GM23338 (cell line): ENCODE measurements around the gene RAP1GAP2. TPM values are rescaled to one million over a fixed set of nuclear protein-coding genes. Genes with fewer than 3 reads are reported as not detected.

Experiments
- ATAC-seq: fragments of 200-7000 bp; cut with Tn5 transposase; 3 replicates; pipeline ENCODE4 v1.9.1; 2020
- DNase-seq: peaks from one replicate; pipeline ENCODE4 v3.0.0-alpha.2; 2015; ENCODE audit warnings: low spot score
- H2AFZ ChIP-seq: fragments of 200-600 bp; sonication (generic); 2 replicates; pipeline ENCODE4 v1.8.0; 2016; ENCODE audit warnings: antibody characterized with exemption, mild to moderate bottlenecking, moderate library complexity
- H3F3A ChIP-seq: fragments of 200-600 bp; sonication (generic); replicated peaks from 2 replicates; pipeline ENCODE4 v1.8.0; 2017; ENCODE audit warnings: antibody characterized with exemption, mixed run types, low read depth
- H3K27ac ChIP-seq: fragments of 200-600 bp; sonication (generic); 2 replicates; pipeline ENCODE4 v1.6.1; 2016; ENCODE audit warnings: low read depth
- H3K27me3 ChIP-seq: fragments of 200-600 bp; sonication (generic); 2 replicates; pipeline ENCODE4 v1.8.0; 2016; ENCODE audit warnings: mild to moderate bottlenecking, mixed run types, moderate library complexity; ENCODE audit not compliant: insufficient read depth
- H3K36me3 ChIP-seq: fragments of 200-600 bp; sonication (generic); 2 replicates; pipeline ENCODE4 v1.8.0; 2016; ENCODE audit warnings: mild to moderate bottlenecking; ENCODE audit not compliant: insufficient read depth
- H3K4me1 ChIP-seq: fragments of 200-600 bp; sonication (generic); 2 replicates; pipeline ENCODE4 v1.8.0; 2016; ENCODE audit warnings: mild to moderate bottlenecking, moderate library complexity; ENCODE audit not compliant: insufficient read depth
- H3K4me2 ChIP-seq: fragments of 200-600 bp; sonication (generic); 2 replicates; pipeline ENCODE4 v1.7.1; 2017; ENCODE audit warnings: mixed run types
- H3K4me3 ChIP-seq: fragments of 200-600 bp; sonication (generic); 2 replicates; pipeline ENCODE4 v1.6.1; 2016; ENCODE audit warnings: mixed run types
- H3K79me2 ChIP-seq: fragments of 200-600 bp; sonication (generic); replicated peaks from 2 replicates; pipeline ENCODE4 v1.8.0; 2017; ENCODE audit warnings: mild to moderate bottlenecking; ENCODE audit not compliant: insufficient read depth
- H3K9me2 ChIP-seq: fragments of 200-600 bp; sonication (generic); 2 replicates; pipeline ENCODE4 v1.8.0; 2017; ENCODE audit not compliant: insufficient read depth
- H4K20me1 ChIP-seq: fragments of 200-600 bp; sonication (generic); replicated peaks from 2 replicates; pipeline ENCODE4 v1.8.0; 2017; ENCODE audit warnings: mild to moderate bottlenecking; ENCODE audit not compliant: insufficient read depth
- H3K27ac Mint-ChIP-seq: 2 replicates; pipeline ENCODE4 v1.8.0; 2020; ENCODE audit warnings: inconsistent platforms, mild to moderate bottlenecking, moderate library complexity, mixed read lengths
- H3K27me3 Mint-ChIP-seq: 3 replicates; pipeline ENCODE4 v1.8.0; 2022; ENCODE audit warnings: low read depth, mild to moderate bottlenecking, moderate library complexity, mixed read lengths, inconsistent platforms; ENCODE audit not compliant: insufficient read depth, poor library complexity
- H3K36me3 Mint-ChIP-seq: 3 replicates; pipeline ENCODE4 v1.8.0; 2021; ENCODE audit warnings: low read depth, mild to moderate bottlenecking, inconsistent platforms, moderate library complexity, mixed read lengths
- H3K4me1 Mint-ChIP-seq: 3 replicates; pipeline ENCODE4 v1.8.0; 2020; ENCODE audit warnings: mild to moderate bottlenecking, inconsistent platforms, mixed read lengths
- H3K4me3 Mint-ChIP-seq: 3 replicates; pipeline ENCODE4 v1.8.0; 2021; ENCODE audit warnings: moderate library complexity, mild to moderate bottlenecking, inconsistent platforms, mixed read lengths
- H3K9me3 Mint-ChIP-seq: 3 replicates; pipeline ENCODE4 v1.8.0; 2020; ENCODE audit warnings: moderate library complexity, mild to moderate bottlenecking, inconsistent platforms, mixed read lengths
- CREB1 ChIP-seq: fragments of 250-450 bp; sonication (Bioruptor Pico); IDR thresholded peaks from 2 replicates; pipeline ENCODE4 v1.5.0; 2020; ENCODE audit warnings: low read depth, mild to moderate bottlenecking, moderate library complexity
- CTCF ChIP-seq, 2 experiments: fragments of 200-600 bp in 1 of 2; sonication (generic) in 1 of 2; conservative IDR thresholded peaks; 2 replicates each; pipeline versions ENCODE4 v1.5.1 to v1.6.1; 2016 to 2017; ENCODE audit warnings: antibody characterized with exemption in 2 of 2, low read depth in 2 of 2, mild to moderate bottlenecking in 2 of 2, moderate library complexity in 1 of 2
- EZH2 ChIP-seq: fragments of 200-600 bp; sonication (generic); IDR thresholded peaks from one replicate; pipeline ENCODE4 v1.8.0; 2017; ENCODE audit warnings: antibody characterized with exemption, mild to moderate bottlenecking, low read depth; ENCODE audit not compliant: unreplicated experiment
- EZH2phosphoT487 ChIP-seq: fragments of 200-600 bp; sonication (generic); IDR thresholded peaks from one replicate; pipeline ENCODE4 v1.8.1; 2018; ENCODE audit warnings: antibody characterized with exemption; ENCODE audit not compliant: unreplicated experiment
- JUNB ChIP-seq: IDR thresholded peaks from one replicate; pipeline ENCODE4 v1.6.1; 2016; ENCODE audit warnings: antibody characterized with exemption; ENCODE audit not compliant: unreplicated experiment
- NANOG ChIP-seq: IDR thresholded peaks from 2 replicates; pipeline ENCODE4 v1.6.1; 2016; ENCODE audit warnings: antibody characterized with exemption, borderline replicate concordance
- POLR2AphosphoS5 ChIP-seq: IDR thresholded peaks from 2 replicates; pipeline ENCODE4 v1.6.1; 2016; ENCODE audit warnings: antibody characterized with exemption, low read depth
- STAT1 ChIP-seq: IDR thresholded peaks from one replicate; pipeline ENCODE4 v1.6.1; 2016; ENCODE audit warnings: antibody characterized with exemption; ENCODE audit not compliant: unreplicated experiment
- ZNF331 ChIP-seq: fragments of 250-450 bp; sonication (Bioruptor Pico); IDR thresholded peaks from 2 replicates; pipeline ENCODE4 v1.5.0; 2020; ENCODE audit warnings: low read depth, mild to moderate bottlenecking, moderate library complexity
- ZNF462 ChIP-seq: fragments of 250-450 bp; sonication (Bioruptor Pico); IDR thresholded peaks from 2 replicates; pipeline ENCODE4 v1.5.0; 2020; ENCODE audit warnings: mild to moderate bottlenecking, moderate library complexity
- polyA plus RNA-seq: library from polyadenylated mRNA; unstranded; fragments of >200 nt; fragmentation: Nextera tagmentation; extraction: Ambion mirVana; gene quantifications from 2 replicates; pipeline ENCODE4 v1.2.1, GENCODE V29; 2016
- total RNA-seq: library from RNA; depleted of rRNA; stranded (reverse); fragments of >200 nt; shearing (Covaris generic); gene quantifications from 2 replicates; pipeline ENCODE4 v1.2.3, GENCODE V29; 2014
- TF ChIP-seq, protein P1 (sequence below): IDR thresholded peaks from one replicate; pipeline ENCODE4 v1.6.1; 2018; ENCODE audit warnings: antibody characterized with exemption; ENCODE audit not compliant: unreplicated experiment

RAP1GAP2 gene
- total and polyA plus RNA-seq, 2 experiments from 2014 or later = 17.8 to 46.1 TPM

- Histone ChIP-seq H3F3A (no peaks in the 10 kb centered on the region), H3K4me2 (no peak overlapping the region), H3K36me3 (no peaks in the 10 kb centered on the region), H3K9me2 (no peaks in the 10 kb centered on the region), H3K27ac (no peak overlapping the region), H3K4me3 (no peak overlapping the region), H3K79me2 (no peaks in the 10 kb centered on the region), H4K20me1 (no peaks in the 10 kb centered on the region), H3K4me1 (no peaks in the 10 kb centered on the region), H2AFZ (no peak overlapping the region), H3K27me3 (no peaks in the 10 kb centered on the region)
- TF ChIP-seq, protein P1, sequence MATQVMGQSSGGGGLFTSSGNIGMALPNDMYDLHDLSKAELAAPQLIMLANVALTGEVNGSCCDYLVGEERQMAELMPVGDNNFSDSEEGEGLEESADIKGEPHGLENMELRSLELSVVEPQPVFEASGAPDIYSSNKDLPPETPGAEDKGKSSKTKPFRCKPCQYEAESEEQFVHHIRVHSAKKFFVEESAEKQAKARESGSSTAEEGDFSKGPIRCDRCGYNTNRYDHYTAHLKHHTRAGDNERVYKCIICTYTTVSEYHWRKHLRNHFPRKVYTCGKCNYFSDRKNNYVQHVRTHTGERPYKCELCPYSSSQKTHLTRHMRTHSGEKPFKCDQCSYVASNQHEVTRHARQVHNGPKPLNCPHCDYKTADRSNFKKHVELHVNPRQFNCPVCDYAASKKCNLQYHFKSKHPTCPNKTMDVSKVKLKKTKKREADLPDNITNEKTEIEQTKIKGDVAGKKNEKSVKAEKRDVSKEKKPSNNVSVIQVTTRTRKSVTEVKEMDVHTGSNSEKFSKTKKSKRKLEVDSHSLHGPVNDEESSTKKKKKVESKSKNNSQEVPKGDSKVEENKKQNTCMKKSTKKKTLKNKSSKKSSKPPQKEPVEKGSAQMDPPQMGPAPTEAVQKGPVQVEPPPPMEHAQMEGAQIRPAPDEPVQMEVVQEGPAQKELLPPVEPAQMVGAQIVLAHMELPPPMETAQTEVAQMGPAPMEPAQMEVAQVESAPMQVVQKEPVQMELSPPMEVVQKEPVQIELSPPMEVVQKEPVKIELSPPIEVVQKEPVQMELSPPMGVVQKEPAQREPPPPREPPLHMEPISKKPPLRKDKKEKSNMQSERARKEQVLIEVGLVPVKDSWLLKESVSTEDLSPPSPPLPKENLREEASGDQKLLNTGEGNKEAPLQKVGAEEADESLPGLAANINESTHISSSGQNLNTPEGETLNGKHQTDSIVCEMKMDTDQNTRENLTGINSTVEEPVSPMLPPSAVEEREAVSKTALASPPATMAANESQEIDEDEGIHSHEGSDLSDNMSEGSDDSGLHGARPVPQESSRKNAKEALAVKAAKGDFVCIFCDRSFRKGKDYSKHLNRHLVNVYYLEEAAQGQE = no peak
- peak; percentile 66 to 72 for TF ChIP-seq CTCF (conservative IDR thresholded peaks at IDR 0.05; ENCODE audit: low read depth in 2 of 2)
- ATAC-seq (no peak), DNase-seq (peak; percentile 67)
- Mint-ChIP-seq H3K27ac (no peak overlapping the region), H3K4me3 (no peak overlapping the region), H3K9me3 (peaks cover 30% of the 10 kb centered on the region), H3K4me1 (no peaks in the 10 kb centered on the region), H3K27me3 (peaks cover 9% of the 10 kb centered on the region), H3K36me3 (peaks cover 13% of the 10 kb centered on the region)
Observed at GRCh38 chr17:3043737-3044365, 247.6 kb downstream of the RAP1GAP2 start.

GRCh38 chr17:3046753-3047152, 250.5 kb downstream of the RAP1GAP2 start:
- no peaks in the 10 kb centered on the region for H3K27me3 ChIP-seq
- DNase-seq (no peak), ATAC-seq (no peak)
- no peaks in the 10 kb centered on the region for H3K79me2 ChIP-seq
- no peaks in the 10 kb centered on the region for H3K36me3 ChIP-seq
- peaks cover 30% of the 10 kb centered on the region for H3K9me3 Mint-ChIP-seq
- H3K9me2 ChIP-seq = no peaks in the 10 kb centered on the region
- H3K27me3 Mint-ChIP-seq = peaks cover 5% of the 10 kb centered on the region
- H3K36me3 Mint-ChIP-seq = peaks cover 13% of the 10 kb centered on the region
- no peaks in the 10 kb centered on the region for H3F3A ChIP-seq
- H3K4me1 Mint-ChIP-seq = no peaks in the 10 kb centered on the region
- H3K27ac ChIP-seq = no peak overlapping the region
- no peak overlapping the region for H3K4me3 Mint-ChIP-seq
- no peak overlapping the region for H2AFZ ChIP-seq
- H3K4me1 ChIP-seq = no peaks in the 10 kb centered on the region
- H3K4me2 ChIP-seq = no peak overlapping the region
- H3K4me3 ChIP-seq = no peak overlapping the region
- no peak overlapping the region for H3K27ac Mint-ChIP-seq
- no peaks in the 10 kb centered on the region for H4K20me1 ChIP-seq
- TF ChIP-seq ZNF462 (no peak), JUNB (no peak), EZH2phosphoT487 (no peak), EZH2 (no peak), ZNF331 (CRISPR knock-in tag) (no peak), NANOG (no peak), POLR2AphosphoS5 (no peak), CREB1 (CRISPR knock-in tag) (no peak), STAT1 (no peak)
